Endometrium (tissue), 2 donors: ENCODE measurements around the gene SF3B5.
"Not testable (repeated sequence)": the region's sequence is repeated elsewhere in the genome, so short reads cannot be mapped to it uniquely, and the experiment has no call there.

Experiments used
- FAIRE-seq: peaks from 2 replicates; lab custom pipeline; 2012; peaks lifted over from hg19 to GRCh38; lab: Jason Lieb, UNC
- donor health status: control.
- donor health status: control.

Gene SF3B5

DNA sequence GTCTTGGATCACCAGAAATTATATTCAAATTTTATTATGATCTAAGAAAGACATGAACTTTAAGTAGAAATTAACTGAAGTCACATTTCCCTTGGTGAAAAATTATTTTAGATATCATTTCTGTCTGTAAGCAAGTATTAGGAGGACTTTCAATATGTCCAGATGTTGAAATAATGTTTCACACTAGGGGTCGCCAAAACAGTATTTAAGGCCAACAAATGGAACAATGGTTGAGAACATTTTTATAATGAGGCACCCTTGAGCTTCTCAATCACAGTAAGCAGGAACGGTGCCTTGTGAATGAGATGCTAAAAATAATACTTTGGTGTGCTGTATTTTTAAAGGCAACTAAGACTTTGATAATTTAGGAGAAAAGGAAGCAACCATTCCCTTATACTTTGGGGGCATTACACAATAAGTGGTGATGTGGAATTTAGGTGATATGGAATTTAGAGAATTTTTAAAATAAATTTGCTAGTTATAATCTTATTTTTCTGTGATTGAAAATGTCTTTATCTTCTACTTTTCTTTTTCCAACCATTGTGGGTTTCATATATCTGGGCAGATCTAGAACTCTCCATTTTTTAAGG, 9.6 kb upstream of the SF3B5 start:
- peak; percentile 96 for FAIRE-seq

GRCh38 chr6:144104488-144104887, 9.1 kb upstream of the SF3B5 start:
- FAIRE-seq: no peak

DNA sequence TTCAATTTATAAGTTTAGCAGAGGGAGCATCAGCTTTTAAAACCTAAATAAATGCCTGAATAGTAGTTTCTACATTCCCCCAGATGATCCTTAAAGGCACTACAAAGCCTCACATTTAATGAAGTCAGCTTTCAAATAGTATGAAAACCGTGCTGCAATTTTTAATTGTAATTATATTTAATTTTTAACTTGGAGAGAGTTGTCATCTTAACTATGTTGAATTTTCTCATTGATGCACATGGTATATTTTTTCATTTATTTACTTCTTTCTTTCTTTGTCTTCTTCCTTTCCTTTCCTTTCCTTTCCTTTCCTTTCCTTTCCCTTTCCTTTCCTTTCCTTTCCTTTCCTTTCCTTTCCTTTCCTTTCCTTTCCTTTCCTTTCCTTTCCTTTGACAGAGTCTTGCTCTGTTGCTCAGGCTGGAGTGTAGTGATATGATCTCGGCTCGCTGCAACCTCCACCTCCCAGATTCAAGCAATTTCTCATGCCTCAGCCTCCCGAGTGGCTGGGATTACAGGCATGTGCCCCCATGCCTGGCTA, 7.7 kb upstream of the SF3B5 start:
- FAIRE-seq: no peak

GRCh38 chr6:144098993-144099392, 3.6 kb upstream of the SF3B5 start:
- FAIRE-seq: no peak

- no peak for FAIRE-seq
These were observed 641 bp downstream of the SF3B5 start for GRCh38 chr6:144094731-144095133.

GRCh38 chr6:144093658-144094057, 1.7 kb downstream of the SF3B5 start:
- no peak for FAIRE-seq

GRCh38 chr6:144093236-144093635, 2.1 kb downstream of the SF3B5 start:
- no peak for FAIRE-seq

GRCh38 chr6:144090384-144090783, 5.0 kb downstream of the SF3B5 start:
- no peak for FAIRE-seq

- FAIRE-seq: no peak
These were observed 7.5 kb downstream of the SF3B5 start for GRCh38 chr6:144087789-144088426.

DNA sequence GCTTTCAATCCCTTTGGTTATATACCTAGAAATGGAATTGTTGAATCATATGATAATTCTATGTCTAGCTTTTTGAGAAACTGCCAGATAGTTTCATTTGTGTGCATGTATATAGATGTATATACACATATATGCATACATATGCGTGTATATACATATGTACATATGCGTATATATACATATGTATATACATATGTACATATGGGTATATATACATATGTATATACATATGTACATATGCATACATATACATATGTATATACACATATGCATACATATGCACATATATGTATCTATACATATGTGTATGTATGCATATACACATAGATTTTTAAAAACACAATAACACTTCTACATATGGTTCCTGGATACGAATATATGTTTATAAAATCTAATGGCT, 8.4 kb downstream of the SF3B5 start:
- FAIRE-seq: no peak

GRCh38 chr6:144083172-144083571, 12.2 kb downstream of the SF3B5 start:
- no peak for FAIRE-seq

DNA sequence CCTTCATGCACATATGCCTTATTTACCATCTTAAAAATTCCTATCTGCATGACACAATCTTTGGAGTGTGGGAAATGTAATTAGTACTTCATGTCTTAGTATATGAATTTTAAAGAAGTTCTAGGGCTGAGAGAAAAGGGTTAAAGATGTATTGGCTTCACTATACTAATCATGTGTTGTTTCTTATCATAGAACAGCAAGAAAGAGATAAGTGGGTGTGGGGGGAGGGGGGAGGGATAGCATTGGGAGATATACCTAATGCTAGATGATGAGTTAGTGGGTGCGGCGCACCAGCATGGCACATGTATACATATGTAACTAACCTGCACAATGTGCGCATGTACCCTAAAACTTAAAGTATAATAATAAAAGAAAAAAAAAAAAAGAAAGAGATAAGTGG, 13.0 kb downstream of the SF3B5 start:
- not testable (repeated sequence) for FAIRE-seq

- FAIRE-seq: no peak
These were observed 17.5 kb downstream of the SF3B5 start for GRCh38 chr6:144077871-144078270.

DNA sequence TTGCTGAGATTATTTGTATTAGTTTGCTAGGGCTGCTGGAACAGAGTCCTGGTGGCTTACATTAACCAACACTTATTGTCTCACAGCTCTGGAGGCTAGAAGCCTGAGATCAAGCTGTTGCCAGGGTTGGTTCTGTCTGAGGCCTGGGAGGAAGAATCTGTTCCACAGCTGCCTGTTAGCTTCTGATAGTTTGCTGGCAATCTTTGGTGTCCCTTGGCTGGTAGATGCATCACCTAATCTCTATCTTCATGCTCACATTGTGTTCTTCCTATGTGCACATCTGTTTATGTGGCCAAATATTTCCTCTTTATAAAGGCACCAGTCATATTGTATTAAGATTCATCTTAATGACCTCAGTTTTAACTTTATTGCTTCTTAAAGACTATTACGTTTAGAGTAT, 19.5 kb downstream of the SF3B5 start:
- FAIRE-seq: no peak

DNA sequence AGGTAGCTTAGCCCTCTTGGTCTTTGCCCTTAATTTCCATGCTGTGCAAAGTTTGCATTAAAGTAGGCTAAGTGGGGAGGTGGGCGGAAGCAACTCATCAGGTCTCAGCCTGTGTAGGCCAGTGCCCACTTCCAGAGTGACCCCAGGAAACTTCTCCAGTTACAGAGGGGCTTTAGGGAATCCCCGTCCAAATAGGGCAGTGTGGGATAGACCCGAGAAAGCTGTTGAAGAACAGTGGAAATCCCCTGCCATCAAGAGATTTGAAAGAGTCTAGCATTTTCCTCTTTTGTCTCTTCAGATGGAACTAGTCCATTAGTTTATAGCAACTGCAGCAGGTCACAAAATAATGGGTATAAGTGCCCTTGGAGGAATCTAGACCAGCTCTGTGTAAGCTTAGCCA, 20.2 kb downstream of the SF3B5 start:
- FAIRE-seq: no peak

DNA sequence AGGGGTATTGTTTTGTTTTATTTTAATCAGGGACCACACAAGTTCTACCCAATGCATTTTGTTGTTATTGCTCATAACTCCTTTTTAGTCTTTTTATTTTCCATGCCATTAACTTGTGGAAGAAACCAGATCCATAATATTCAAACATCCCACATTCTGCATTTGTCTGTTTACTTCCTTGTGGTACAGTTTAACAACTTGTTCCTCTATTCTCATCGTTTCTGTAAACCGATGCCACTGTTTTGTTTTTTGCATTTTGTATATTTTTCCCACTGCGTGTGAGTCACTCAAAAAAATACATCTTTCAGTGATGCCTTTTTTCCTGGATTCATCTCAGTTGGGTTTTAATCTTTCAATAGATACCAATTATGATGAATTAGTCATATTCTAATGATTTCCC, 22.3 kb downstream of the SF3B5 start:
- peak; percentile 74 for FAIRE-seq

GRCh38 chr6:144069506-144069905, 25.9 kb downstream of the SF3B5 start:
- no peak for FAIRE-seq

- no peak for FAIRE-seq
These were observed 26.6 kb downstream of the SF3B5 start for GRCh38 chr6:144068794-144069193.

DNA sequence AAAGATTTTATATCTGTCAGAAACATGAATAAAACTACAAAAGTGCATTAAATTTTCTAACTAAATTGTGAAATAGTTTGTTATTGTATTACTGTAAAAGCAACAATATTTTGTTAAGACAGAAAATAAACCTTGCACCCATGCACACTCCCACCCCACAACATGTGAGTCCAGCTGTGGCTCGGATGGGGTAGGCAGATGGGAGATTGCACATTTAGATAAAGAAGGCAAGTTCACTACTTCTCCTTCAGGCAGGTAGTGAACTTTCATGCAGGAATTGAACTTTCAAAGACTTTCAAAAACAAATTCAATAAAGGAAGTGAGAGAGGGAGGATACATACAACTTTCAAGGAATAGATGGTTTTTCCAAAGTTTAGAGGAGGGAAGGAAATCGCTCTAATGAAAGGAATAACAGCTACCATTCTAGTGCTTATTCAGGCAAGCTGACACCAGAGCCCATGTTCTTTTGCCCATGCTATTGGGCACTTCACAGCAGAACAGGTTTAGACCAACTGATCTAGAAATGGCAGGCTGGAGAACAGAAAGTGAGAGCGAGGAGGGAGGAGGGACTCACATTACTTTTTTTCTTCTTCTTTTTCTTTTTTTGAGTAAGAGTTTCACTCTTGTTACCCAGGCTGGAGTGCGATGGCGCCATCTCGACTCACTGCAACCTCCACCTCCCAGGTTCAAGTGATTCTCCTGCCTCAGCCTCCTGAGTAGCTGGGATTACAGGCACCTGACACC, 28.5 kb downstream of the SF3B5 start:
- FAIRE-seq: peak; percentile 18

DNA sequence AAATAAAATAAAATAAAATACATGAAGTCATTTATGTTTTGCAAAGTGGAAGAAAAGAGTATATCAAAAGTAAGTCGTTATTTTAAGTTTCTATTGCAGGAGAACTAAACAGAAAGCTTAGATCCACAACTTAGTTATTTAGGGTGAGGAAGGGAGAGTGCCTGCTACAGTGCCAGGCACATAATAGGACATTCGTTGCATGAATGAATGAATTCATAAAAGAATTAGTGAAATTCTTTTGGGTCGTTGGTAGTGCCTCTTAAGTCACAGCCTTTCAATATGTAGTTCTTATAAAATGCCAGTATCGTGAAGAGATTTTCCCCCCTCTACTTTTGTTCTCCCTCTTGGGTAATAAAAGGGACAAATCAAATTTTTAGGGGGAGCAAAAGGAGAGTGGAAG, 29.1 kb downstream of the SF3B5 start:
- FAIRE-seq: no peak

DNA sequence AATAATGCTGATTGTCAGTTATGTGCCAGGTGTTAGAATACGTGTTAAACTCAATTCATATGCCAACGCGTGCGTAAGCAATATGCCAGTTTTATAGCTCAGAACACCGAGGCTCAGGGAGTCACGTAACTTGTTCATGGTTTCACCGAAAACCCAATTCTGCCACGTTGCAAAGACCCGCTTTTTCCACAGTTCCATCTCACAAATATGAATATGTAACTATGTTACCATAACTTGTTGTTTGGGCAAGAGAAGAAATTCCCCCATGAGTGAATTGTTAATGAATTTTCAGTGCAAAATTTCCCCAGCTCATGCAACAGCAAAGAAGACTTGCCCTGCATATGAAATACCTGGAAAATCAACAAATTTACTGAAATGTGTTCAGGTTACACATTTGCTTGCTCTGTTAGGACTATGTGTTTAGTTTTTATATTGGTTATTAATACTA, 30.1 kb downstream of the SF3B5 start:
- no peak for FAIRE-seq

- no peak for FAIRE-seq
These were observed 30.8 kb downstream of the SF3B5 start for GRCh38 chr6:144064402-144065212.
